Loucy (cell line): ENCODE data around the gene SPINK7.

Experiments
- H2AFZ ChIP-seq: fragments of 200-600 bp; sonication (generic); 2 replicates; pipeline ENCODE4 v1.6.0; 2016; ENCODE audit warnings: antibody characterized with exemption, mild to moderate bottlenecking, low read length, moderate library complexity
- H3F3A ChIP-seq: fragments of 200-600 bp; 2 replicates; pipeline ENCODE4 v1.6.0; 2016; ENCODE audit warnings: antibody characterized with exemption, low read depth, mild to moderate bottlenecking
- H3K27me3 ChIP-seq: fragments of 200-600 bp; sonication (generic); 2 replicates; pipeline ENCODE4 v1.6.1; 2014; ENCODE audit warnings: low read length, mild to moderate bottlenecking; ENCODE audit not compliant: insufficient read depth, poor library complexity, severe bottlenecking
- H3K36me3 ChIP-seq: fragments of 200-600 bp; sonication (generic); 2 replicates; pipeline ENCODE4 v1.6.1; 2016; ENCODE audit warnings: low read length; ENCODE audit not compliant: insufficient read depth
- H3K4me1 ChIP-seq: fragments of 200-600 bp; sonication (generic); 2 replicates; pipeline ENCODE4 v1.5.1; 2014; ENCODE audit warnings: low read length, mild to moderate bottlenecking; ENCODE audit not compliant: insufficient read depth, poor library complexity, severe bottlenecking
- H3K4me2 ChIP-seq: fragments of 200-600 bp; sonication (generic); 2 replicates; pipeline ENCODE4 v1.6.0; 2014; ENCODE audit warnings: antibody characterized with exemption, low read length, low read depth, mild to moderate bottlenecking; ENCODE audit not compliant: poor library complexity, severe bottlenecking
- H3K4me3 ChIP-seq: fragments of 200-600 bp; sonication (generic); 2 replicates; pipeline ENCODE4 v1.5.1; 2014; ENCODE audit warnings: low read length, mild to moderate bottlenecking, mixed read lengths; ENCODE audit not compliant: poor library complexity, severe bottlenecking
- H3K79me2 ChIP-seq: fragments of 200-600 bp; sonication (generic); 2 replicates; pipeline ENCODE4 v1.6.1; 2014; ENCODE audit warnings: low read length; ENCODE audit not compliant: insufficient read depth
- H3K9ac ChIP-seq: fragments of 200-600 bp; sonication (generic); 2 replicates; pipeline ENCODE4 v1.6.0; 2014; ENCODE audit warnings: mild to moderate bottlenecking, low read depth, low read length, moderate library complexity; ENCODE audit not compliant: poor library complexity, severe bottlenecking
- H3K9me2 ChIP-seq: fragments of 200-600 bp; sonication (generic); replicated peaks from 2 replicates; pipeline ENCODE4 v1.6.1; 2016; ENCODE audit warnings: low read depth, low read length, mixed read lengths
- H3K9me3 ChIP-seq: fragments of 200-600 bp; sonication (generic); 2 replicates; pipeline ENCODE4 v1.6.1; 2014; ENCODE audit warnings: mild to moderate bottlenecking, antibody characterized with exemption, low read length, low read depth; ENCODE audit not compliant: insufficient read depth
- H4K20me1 ChIP-seq: fragments of 200-600 bp; sonication (generic); 2 replicates; pipeline ENCODE4 v1.6.0; 2014; ENCODE audit warnings: antibody characterized with exemption, low read length, mild to moderate bottlenecking; ENCODE audit not compliant: insufficient read depth, poor library complexity, severe bottlenecking
- EZH2phosphoT487 ChIP-seq: fragments of 200-600 bp; IDR thresholded peaks from 2 replicates; pipeline ENCODE4 v1.6.1; 2018; ENCODE audit warnings: antibody characterized with exemption, mild to moderate bottlenecking, moderate library complexity, borderline replicate concordance
- TF ChIP-seq, protein P1 (sequence below): fragments of 200-600 bp; sonication (generic); conservative IDR thresholded peaks from 2 replicates; pipeline ENCODE4 v1.5.1; 2014; ENCODE audit warnings: mild to moderate bottlenecking, antibody characterized with exemption, low read length

Gene SPINK7

DNA sequence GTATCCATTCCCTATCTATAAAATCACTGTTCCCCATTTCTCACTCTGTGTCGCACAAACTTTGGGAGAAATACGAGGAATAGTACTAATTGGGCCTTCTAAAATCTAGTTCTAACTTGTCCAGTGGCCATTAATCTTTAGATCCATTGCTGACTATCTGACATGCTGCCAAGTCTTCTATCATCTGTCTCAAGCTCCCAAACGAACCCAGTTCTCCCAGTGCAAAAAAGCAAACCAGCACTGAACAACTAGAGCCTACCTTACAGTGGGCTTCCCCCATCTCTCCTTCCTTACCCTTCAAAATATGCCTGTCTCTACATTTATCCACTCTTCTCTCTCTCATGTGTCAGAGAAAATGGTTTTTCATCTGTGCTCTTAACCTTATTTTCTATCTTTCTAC lies 3.2 kb upstream of the SPINK7 start:
- H3F3A ChIP-seq: no peaks in the 10 kb centered on the region
- H3K9ac ChIP-seq: no peak overlapping the region
- H3K36me3 ChIP-seq: no peaks in the 10 kb centered on the region
- H3K4me3 ChIP-seq: no peak overlapping the region
- no peak overlapping the region for H2AFZ ChIP-seq
- H3K79me2 ChIP-seq: no peaks in the 10 kb centered on the region
- TF ChIP-seq, protein P1, sequence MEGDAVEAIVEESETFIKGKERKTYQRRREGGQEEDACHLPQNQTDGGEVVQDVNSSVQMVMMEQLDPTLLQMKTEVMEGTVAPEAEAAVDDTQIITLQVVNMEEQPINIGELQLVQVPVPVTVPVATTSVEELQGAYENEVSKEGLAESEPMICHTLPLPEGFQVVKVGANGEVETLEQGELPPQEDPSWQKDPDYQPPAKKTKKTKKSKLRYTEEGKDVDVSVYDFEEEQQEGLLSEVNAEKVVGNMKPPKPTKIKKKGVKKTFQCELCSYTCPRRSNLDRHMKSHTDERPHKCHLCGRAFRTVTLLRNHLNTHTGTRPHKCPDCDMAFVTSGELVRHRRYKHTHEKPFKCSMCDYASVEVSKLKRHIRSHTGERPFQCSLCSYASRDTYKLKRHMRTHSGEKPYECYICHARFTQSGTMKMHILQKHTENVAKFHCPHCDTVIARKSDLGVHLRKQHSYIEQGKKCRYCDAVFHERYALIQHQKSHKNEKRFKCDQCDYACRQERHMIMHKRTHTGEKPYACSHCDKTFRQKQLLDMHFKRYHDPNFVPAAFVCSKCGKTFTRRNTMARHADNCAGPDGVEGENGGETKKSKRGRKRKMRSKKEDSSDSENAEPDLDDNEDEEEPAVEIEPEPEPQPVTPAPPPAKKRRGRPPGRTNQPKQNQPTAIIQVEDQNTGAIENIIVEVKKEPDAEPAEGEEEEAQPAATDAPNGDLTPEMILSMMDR: no peak
- H4K20me1 ChIP-seq: no peaks in the 10 kb centered on the region
- H3K9me2 ChIP-seq: no peaks in the 10 kb centered on the region
- H3K9me3 ChIP-seq: no peaks in the 10 kb centered on the region
- no peak overlapping the region for H3K4me2 ChIP-seq
- no peaks in the 10 kb centered on the region for H3K27me3 ChIP-seq
- H3K4me1 ChIP-seq: no peaks in the 10 kb centered on the region

- Histone ChIP-seq H3K9me2 (no peaks in the 10 kb centered on the region), H3K4me3 (no peak overlapping the region), H3K36me3 (no peaks in the 10 kb centered on the region), H3K9me3 (no peaks in the 10 kb centered on the region), H3K4me1 (no peaks in the 10 kb centered on the region), H2AFZ (no peak overlapping the region), H3K4me2 (no peak overlapping the region), H3K27me3 (no peaks in the 10 kb centered on the region), H3F3A (no peaks in the 10 kb centered on the region), H3K79me2 (no peaks in the 10 kb centered on the region), H3K9ac (no peak overlapping the region), H4K20me1 (no peaks in the 10 kb centered on the region)
- TF ChIP-seq, protein P1: no peak
- no peak for TF ChIP-seq EZH2phosphoT487
Measured at GRCh38 chr5:148309746-148310145, 2.5 kb upstream of the SPINK7 start.

DNA sequence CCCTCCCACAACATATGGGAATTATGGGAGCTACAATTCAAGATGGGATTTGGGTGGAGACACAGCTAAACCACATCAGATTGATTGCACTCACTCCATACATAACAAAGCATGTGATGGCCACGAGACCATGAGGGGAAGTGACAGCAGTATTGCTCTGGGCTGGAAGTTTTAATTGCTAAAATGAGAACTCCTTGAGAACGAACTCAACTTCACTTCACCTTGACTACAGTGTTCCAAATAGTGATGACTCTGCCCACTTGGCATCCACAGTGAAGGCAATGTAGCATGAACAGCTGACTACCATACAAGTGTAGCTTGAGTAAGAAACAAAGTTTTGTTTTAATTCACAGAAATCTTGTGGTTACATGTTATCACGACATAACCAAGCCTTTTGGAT lies 739 bp upstream of the SPINK7 start:
- TF ChIP-seq, protein P1: no peak
- TF ChIP-seq EZH2phosphoT487: no peak
- H3K27me3 ChIP-seq: no peaks in the 10 kb centered on the region
- no peaks in the 10 kb centered on the region for H3K36me3 ChIP-seq
- no peaks in the 10 kb centered on the region for H3F3A ChIP-seq
- no peak overlapping the region for H3K4me3 ChIP-seq
- no peaks in the 10 kb centered on the region for H3K9me2 ChIP-seq
- no peak overlapping the region for H2AFZ ChIP-seq
- H3K9ac ChIP-seq: no peak overlapping the region
- H4K20me1 ChIP-seq: no peaks in the 10 kb centered on the region
- H3K4me1 ChIP-seq: no peaks in the 10 kb centered on the region
- H3K4me2 ChIP-seq: no peak overlapping the region
- H3K9me3 ChIP-seq: no peaks in the 10 kb centered on the region
- no peaks in the 10 kb centered on the region for H3K79me2 ChIP-seq
